Thyroid gland (tissue), 4 donors: Measurements from ENCODE around the gene GRM7.

ENCODE experiments used
- CTCF ChIP-seq, 6 experiments: fragments of 200-600 bp in 3 of 6; fragments of 450-650 bp in 3 of 6; sonication (generic) in 3 of 6; IDR thresholded peaks; one replicate each; pipeline ENCODE4 v1.5.1; 2016 to 2019; ENCODE audit warnings: antibody characterized with exemption in 6 of 6, mild to moderate bottlenecking in 2 of 6, inconsistent platforms in 1 of 6, moderate library complexity in 1 of 6
- POLR2A ChIP-seq, 2 donors: fragments of 450-650 bp; IDR thresholded peaks; one replicate each; pipeline ENCODE4 v1.6.1; 2017; ENCODE audit warnings: antibody characterized with exemption in 2 of 2, mild to moderate bottlenecking in 2 of 2, moderate library complexity in 1 of 2

- TF ChIP-seq POLR2A (IDR thresholded peaks at IDR 0.05), result no peak
- no peak for TF ChIP-seq CTCF (IDR thresholded peaks at IDR 0.05)
Measured at GRCh38 chr3:7678521-7678920, 817.6 kb downstream of the GRM7 start.
